TTC549 (cell line): ENCODE data around the gene PFN2.
"Not testable (repeated sequence)": the region's sequence is repeated elsewhere in the genome, so short reads cannot be mapped to it uniquely, and the experiment has no call there.

Source experiments
- FAIRE-seq: peaks from 2 replicates; lab custom pipeline; 2012; peaks lifted over from hg19 to GRCh38; lab: Jason Lieb, UNC

PFN2 gene

DNA sequence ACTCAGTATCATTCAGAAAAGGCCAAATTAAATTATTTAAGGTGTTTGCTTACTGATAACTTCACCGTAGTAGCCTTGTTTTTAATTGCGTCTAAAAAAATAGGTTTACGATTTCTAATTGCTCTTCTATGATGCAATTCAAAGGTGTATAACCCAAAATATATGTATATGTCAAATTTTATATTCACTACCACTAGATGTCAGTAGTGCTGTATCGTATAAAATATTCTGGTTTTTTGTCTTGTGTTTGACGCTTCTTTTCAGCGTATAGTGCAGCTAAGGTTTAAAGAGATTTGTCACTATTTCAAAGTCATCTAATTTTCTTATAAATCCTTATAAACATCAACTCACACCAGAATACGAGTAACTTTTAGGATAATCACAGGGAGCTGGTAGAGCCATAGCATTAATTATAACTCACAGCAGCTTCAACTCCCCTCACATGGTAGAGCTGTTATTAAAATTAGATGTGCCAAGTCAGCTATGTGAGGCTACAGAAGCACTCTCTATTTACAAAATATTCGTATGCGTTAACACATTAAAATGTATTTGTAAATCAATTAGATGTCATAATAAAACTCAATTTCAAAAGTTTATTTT is 3.5 kb downstream of the PFN2 start:
- FAIRE-seq = peak; percentile 90

- no peak for FAIRE-seq
These were observed 5.4 kb downstream of the PFN2 start for GRCh38 chr3:149965278-149965677.

DNA sequence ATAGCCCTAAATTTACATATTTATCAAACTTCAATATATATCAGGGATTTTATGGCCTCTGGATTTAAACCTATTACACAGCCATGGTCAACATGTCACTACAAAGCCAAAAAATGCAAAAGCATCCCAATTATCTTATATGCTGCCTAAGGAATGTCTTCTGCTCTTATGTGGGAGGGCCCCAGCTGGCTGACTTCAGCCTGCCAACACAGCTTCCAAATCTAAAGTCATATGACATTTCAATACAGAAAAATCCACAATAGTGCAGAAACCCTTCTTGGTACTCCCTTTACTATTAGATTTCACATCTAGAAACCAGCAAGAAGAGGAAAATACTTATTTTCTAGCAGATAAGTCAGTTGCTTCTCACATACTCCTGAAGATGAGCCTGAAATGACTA is 6.4 kb downstream of the PFN2 start:
- no peak for FAIRE-seq

DNA sequence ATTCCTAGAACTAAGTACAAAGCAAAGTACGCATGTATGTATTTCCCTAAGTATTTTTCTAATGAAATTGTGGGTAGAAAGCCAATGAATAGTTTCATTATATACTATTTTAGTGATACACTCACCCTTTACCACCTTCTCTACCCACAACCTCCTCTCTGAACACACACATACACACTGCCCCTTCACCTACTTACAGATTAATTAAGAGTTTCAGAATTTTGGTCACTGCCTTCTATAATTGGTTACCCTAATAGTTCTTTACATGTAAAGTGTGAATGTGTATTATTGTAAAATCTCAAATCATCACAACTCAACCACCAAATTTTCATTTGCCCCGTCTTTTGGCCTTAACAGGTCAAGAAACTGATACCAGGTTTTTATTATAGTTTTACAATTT is 7.2 kb downstream of the PFN2 start:
- FAIRE-seq = no peak

DNA sequence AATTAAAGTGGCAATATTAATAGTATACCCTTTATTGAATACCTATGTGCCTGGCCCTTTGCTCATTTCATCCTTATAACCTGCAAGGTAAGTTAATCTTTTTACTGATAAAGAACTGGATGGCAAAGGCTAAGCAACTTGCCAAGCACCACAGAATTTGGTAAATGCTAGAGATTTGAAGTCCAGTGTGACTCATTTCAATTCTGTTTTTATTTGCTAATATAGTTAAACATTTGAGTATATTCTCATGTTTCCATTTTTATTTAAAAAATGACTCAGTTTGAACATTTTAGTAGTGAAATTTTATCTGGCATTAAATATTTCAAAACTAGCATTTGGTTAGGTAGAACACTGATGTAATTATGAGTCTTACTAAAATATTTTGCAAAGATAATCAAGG is 11.3 kb downstream of the PFN2 start:
- FAIRE-seq = no peak

DNA sequence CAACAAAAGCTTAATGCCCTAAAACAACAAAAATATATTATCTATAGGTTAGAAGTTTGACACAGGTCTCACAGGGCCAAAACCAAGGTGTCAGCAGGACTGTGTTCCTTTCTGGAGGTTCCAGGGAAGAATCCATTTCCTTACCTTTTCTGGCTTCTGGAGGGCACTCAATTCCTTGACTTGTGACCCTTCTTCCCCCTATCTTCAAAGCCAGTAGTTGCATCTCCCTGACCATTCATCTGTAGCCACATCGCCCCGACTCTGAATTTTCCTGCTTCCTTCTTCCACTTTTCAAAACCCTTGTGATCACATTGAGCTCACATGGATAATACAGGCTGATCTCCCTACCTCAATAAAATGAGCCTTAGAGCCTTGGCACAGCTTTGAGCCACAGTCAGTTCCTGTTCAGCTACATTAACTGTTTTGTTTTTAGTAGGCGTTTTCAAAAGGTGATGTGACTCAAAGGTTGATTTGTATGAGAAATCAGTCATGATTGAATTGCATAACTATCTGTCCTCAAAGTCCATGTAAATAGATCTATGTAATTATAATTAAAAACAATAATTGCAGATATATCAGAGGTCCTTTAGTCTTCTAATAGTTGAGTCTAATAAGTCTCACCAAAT is 12.4 kb downstream of the PFN2 start:
- no peak for FAIRE-seq

GRCh38 chr3:149957361-149958125 is 13.2 kb downstream of the PFN2 start:
- FAIRE-seq = no peak

DNA sequence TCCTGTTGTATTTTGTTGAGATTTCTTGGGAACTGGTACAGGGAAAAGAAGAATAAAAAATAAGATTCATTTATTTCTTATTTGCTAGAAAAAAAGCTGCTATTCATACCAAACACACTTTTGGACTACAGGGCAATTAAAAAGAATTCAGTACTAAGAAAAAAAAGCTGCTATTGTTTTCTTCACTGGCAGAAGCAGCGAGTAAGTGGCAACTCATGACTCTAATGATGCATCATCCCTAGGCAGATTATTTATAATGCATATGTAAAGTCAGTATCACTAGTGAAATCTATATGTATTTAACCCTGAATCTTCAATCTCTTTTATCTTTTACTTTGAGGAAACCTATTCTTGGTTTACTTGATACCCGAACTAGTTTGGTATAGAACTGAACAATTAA is 15.2 kb downstream of the PFN2 start:
- no peak for FAIRE-seq

DNA sequence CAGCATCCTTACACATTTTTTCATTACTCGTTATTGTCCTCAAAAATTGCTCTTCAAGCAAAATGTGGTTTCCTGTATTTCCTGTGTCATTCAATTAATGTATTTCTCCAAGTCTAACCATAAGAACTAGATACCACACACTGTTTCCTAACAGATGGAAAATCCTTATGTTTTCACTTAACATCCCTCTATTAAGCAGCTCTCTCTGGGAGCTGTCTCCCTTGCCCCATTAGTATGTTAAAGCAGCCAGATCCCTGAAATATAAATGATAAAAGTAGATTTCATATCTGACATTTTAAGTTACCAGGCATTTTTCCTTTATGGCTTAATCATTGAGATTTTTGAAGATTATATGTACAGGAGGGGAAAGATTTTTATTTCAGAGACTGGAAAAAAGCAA is 15.9 kb downstream of the PFN2 start:
- FAIRE-seq = no peak

DNA sequence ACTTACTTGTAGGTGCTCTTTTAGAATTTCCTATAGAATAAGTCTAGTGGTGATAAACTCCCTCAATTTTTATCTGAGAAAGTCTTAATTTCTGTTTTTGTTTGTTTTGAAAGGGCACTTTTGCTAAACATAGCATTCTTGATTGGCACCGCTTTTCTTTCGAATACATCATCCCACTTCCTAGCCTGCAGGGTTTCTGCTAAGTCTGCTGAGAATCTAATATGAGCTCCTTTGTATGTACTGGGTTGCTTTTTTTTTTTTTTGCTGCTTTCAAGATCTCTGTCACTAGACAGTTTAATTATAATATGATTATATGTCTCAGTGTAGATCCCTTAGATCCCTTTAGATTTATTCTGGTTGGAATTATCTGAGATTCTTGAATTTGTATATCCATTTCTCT is 21.5 kb downstream of the PFN2 start:
- FAIRE-seq = no peak

- FAIRE-seq = no peak
These were observed 23.5 kb downstream of the PFN2 start for GRCh38 chr3:149947231-149947630.

DNA sequence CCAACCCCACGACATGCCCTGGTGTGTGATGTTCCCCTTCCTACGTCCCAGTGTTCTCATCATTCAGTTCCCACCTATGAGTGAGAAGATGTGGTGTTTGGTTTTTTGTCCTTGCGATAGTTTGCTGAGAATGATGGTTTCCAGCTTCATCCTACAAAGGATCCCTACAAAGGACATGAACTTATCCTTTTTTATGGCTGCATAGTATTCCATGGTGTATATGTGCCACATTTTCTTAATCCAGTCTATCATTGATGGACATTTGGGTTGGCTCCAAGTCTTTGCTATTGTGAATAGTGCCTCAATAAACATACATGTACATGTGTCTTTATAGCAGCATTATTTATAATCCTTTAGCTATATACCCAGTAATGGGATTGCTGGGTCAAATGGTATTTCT is 26.7 kb downstream of the PFN2 start:
- not testable (repeated sequence) for FAIRE-seq

GRCh38 chr3:149942409-149942808 is 28.3 kb downstream of the PFN2 start:
- FAIRE-seq = no peak

- no peak for FAIRE-seq
These were observed 28.7 kb downstream of the PFN2 start for GRCh38 chr3:149941946-149942345.

DNA sequence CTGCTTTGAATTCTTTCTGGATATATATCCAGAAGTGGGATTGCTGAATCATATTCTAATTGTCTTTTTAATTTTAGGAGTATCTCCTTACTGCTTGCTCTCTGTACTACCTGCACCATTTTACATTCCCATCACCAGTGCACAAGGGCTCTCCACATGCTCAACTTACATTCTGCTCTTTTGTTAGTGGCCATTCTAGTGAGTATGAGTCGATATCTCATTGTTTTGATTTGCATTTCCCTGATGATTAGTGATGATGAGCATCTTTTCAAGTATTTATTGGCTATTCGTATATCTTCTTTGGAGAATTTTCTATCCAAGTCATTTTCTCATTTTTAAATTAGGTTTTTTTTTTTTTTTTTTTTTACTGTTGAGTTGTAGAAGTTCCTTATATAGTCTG is 29.5 kb downstream of the PFN2 start:
- no peak for FAIRE-seq

DNA sequence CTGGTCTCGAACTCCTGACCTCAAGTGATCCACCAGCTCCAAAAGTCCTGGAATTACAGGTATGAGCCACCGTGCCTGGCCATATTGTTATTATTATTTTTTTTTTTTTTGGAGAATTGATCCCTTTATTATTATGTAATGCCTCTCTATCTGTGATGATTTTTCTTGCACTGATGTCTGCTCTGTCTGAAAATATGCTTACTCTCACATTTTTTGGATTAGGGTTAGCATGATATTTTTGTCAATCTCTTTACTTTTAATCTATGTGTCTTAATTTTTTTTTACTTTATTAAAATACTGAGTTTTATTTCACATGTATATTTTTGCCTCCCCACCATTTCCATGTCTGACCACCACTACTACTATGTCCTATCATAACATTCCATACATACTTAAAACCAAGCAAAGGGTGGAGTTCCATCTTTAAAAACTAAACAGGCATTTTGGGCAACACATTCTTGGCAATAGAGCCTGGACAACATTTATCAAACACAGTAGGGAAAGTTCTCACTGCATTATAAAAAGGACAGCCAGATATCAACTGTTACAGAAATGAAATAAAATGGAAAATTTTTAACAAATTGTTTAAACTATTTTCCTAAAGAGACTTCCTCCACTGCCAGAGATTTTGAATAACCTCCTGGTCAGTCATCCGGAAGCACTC is 32.2 kb downstream of the PFN2 start:
- FAIRE-seq = not testable (repeated sequence)

- peak; percentile 62 for FAIRE-seq
These were observed 33.9 kb downstream of the PFN2 start for GRCh38 chr3:149936812-149937230.

DNA sequence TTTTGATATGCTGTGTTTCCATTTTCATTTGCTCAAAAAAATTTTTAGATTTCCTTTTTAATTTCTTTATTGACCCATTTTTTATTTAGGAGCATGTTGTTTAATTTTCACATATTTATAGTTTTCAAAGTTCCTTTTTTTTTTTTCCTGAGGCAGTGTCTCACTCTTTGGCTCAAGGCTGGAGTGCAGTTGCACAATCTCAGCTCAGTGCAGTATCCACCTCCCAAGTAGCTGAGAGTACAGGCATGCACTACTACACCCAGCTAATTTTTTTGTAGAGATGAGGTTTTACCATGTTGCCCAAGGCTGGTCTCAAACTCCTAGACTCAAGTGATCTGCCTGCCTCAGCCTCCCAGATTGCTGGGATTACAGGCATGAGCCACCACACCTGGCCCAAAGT is 36.2 kb downstream of the PFN2 start:
- FAIRE-seq = no peak

DNA sequence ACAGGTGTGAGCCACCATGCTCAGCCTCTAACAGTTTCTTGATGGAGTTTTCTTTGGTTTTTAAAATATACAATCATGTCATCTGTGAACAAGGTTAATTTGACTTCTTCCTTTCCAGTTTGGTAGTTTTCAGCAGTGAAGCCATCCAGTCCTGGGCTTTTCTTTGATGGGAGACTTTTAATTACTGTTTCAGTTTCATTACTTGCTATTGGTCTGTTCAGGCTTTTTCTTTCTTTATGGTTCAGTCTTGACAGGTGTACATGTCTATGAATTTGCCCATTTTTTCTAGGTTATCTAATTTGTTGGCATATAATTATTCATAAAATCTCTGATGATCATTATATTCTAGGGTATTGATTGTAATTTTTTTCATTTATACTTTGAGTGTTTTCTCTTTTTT is 36.8 kb downstream of the PFN2 start:
- no peak for FAIRE-seq

- FAIRE-seq = no peak
These were observed 37.7 kb downstream of the PFN2 start for GRCh38 chr3:149933008-149933407.

DNA sequence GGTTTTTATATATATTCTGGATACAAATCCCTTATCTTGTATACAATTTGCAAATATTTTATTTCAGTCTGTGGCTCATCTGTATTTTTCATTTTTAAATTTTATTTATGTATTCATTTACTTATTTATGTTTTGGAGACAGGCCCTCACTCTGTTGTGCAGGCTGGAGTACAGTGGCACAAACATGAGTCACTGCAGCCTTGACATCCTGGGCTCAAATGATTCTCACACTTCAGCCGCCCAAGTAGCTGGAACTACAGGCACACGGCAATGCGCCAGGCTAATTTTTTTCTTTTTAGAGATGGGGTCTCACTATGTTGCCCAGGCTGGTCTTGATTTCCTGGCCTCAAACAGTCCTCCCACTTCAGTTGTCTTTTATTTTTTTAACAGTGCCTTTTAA is 50.6 kb downstream of the PFN2 start:
- no peak for FAIRE-seq

DNA sequence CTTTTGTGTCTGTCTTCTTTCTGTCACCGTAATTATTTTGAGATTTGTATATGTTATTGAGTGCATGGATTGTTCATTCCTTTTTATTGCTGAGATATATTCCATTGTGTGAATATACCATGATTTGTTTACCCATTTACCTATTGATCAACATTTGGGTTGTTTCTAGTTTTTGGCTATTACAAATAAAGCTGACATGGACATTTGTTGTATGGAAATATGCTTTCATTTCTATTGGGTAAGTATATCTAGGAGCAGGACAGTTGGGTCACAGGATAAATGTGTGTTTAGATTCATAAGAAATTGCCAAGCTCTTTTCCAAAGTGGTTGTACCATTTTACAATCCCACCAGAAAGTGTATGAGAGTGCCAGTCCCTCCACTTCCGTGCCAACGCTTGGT is 51.2 kb downstream of the PFN2 start:
- no peak for FAIRE-seq

DNA sequence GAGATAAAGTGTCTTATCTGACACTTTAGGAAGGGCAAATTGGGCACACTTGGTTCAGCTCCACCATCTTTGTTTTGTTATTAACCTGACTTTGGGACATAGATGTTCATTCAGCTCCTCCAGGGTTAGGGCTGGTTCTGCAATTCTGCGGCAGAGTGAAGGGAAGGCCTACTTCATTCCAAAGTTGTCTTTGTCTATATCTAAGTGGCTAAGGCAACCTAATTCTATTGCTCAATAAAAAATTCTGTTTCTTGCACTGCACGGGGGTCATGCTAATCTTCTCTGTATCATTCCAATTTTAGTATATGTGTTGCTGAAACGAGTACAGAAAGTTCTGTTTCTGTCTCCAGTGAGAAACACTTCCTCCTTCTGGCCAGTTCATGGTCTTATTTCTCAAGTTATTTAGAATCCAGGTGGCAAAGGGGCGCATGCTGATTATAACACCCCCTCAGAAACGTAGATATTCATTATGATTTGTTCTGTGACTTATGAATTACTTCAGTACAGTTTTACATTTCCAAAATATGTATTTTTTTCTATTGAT is 53.5 kb downstream of the PFN2 start:
- no peak for FAIRE-seq
